HUES64 (cell line): ENCODE data around the gene DMKN.

Source experiments
- H3K27ac ChIP-seq: 2 replicates; pipeline ENCODE4 v1.7.0; 2013; ENCODE audit warnings: low read depth, low read length, inconsistent platforms
- H3K27me3 ChIP-seq: 2 replicates; pipeline ENCODE4 v1.6.1; 2013; ENCODE audit warnings: mild to moderate bottlenecking, low read length; ENCODE audit not compliant: insufficient read depth
- H3K36me3 ChIP-seq: 2 replicates; pipeline ENCODE4 v1.6.1; 2013; ENCODE audit warnings: mild to moderate bottlenecking, low read length; ENCODE audit not compliant: insufficient read depth
- H3K4me1 ChIP-seq: 2 replicates; pipeline ENCODE4 v1.6.1; 2013; ENCODE audit warnings: mild to moderate bottlenecking, low read length, moderate library complexity; ENCODE audit not compliant: insufficient read depth
- H3K4me3 ChIP-seq: 2 replicates; pipeline ENCODE4 v1.5.1; 2013; ENCODE audit warnings: mild to moderate bottlenecking, low read length, moderate library complexity
- H3K9ac ChIP-seq: 2 replicates; pipeline ENCODE4 v1.6.1; 2013; ENCODE audit warnings: mild to moderate bottlenecking, low read depth, low read length
- H3K9me3 ChIP-seq: 2 replicates; pipeline ENCODE4 v1.6.1; 2013; ENCODE audit warnings: low read depth, low read length; ENCODE audit not compliant: insufficient read depth
- WGBS: fragments of 150-250, 120-280 bp; methylation state at CpG from one replicate; pipeline ENCODE4 v1.1.7; 2013; ENCODE audit warnings: missing lambda C conversion rate; 5-methylcytosine and 5-hydroxymethylcytosine counted together

DMKN gene

GRCh38 chr19:35519291-35519690 lies 5.8 kb upstream of the DMKN start:
- Histone ChIP-seq H3K9ac (no peak overlapping the region), H3K4me3 (no peak overlapping the region), H3K9me3 (no peaks in the 10 kb centered on the region), H3K27me3 (no peaks in the 10 kb centered on the region), H3K36me3 (no peaks in the 10 kb centered on the region), H3K27ac (no peak overlapping the region), H3K4me1 (peaks cover 17% of the 10 kb centered on the region)
- WGBS, result 80% methylated on average over 7 of the region's 7 CpGs

- Histone ChIP-seq H3K4me1 (peaks cover 13% of the 10 kb centered on the region), H3K27ac (no peak overlapping the region), H3K4me3 (no peak overlapping the region), H3K9me3 (no peaks in the 10 kb centered on the region), H3K27me3 (no peaks in the 10 kb centered on the region; the same call in 1 of the 2 replicates), H3K9ac (no peak overlapping the region), H3K36me3 (no peaks in the 10 kb centered on the region)
- 85% methylated on average over 5 of the region's 6 CpGs for WGBS
Measured at GRCh38 chr19:35518313-35518712, 4.9 kb upstream of the DMKN start.

GRCh38 chr19:35517342-35517741 lies 3.9 kb upstream of the DMKN start:
- H3K27ac ChIP-seq, result no peak overlapping the region

GRCh38 chr19:35516310-35516709 lies 2.9 kb upstream of the DMKN start:
- H3K9me3 ChIP-seq, result no peaks in the 10 kb centered on the region
- WGBS, result 91% methylated on average over 3 of the region's 3 CpGs
- no peak overlapping the region for H3K27ac ChIP-seq
- H3K27me3 ChIP-seq, result no peaks in the 10 kb centered on the region; the same call in 1 of the 2 replicates
- H3K4me1 ChIP-seq, result peaks cover 12% of the 10 kb centered on the region
- no peak overlapping the region for H3K4me3 ChIP-seq
- no peaks in the 10 kb centered on the region for H3K36me3 ChIP-seq
- H3K9ac ChIP-seq, result no peak overlapping the region

More at GRCh38 chr19:35517342-35517741, 3.9 kb upstream of the DMKN start:
- WGBS, result 77% methylated on average over 2 of the region's 2 CpGs
- no peaks in the 10 kb centered on the region for H3K36me3 ChIP-seq
- no peak overlapping the region for H3K9ac ChIP-seq
- no peaks in the 10 kb centered on the region; the same call in 1 of the 2 replicates for H3K27me3 ChIP-seq
- no peaks in the 10 kb centered on the region for H3K9me3 ChIP-seq
- peaks cover 15% of the 10 kb centered on the region for H3K4me1 ChIP-seq
- H3K4me3 ChIP-seq, result no peak overlapping the region

GRCh38 chr19:35514282-35514809 lies 897 bp upstream of the DMKN start:
- Histone ChIP-seq H3K27ac (no peak overlapping the region), H3K4me1 (peaks cover 9% of the 10 kb centered on the region), H3K9ac (no peak overlapping the region), H3K9me3 (no peaks in the 10 kb centered on the region), H3K27me3 (peaks cover 8% of the 10 kb centered on the region), H3K36me3 (no peaks in the 10 kb centered on the region), H3K4me3 (peak overlapping the region; percentile 45)
- WGBS, result 38% methylated on average over 20 of the region's 20 CpGs

GRCh38 chr19:35512831-35513627 lies 420 bp downstream of the DMKN start:
- peaks cover 17% of the 10 kb centered on the region for H3K4me1 ChIP-seq
- no peak overlapping the region for H3K27ac ChIP-seq
- H3K36me3 ChIP-seq, result peaks cover 3% of the 10 kb centered on the region
- H3K4me3 ChIP-seq, result no peak overlapping the region
- H3K9me3 ChIP-seq, result no peaks in the 10 kb centered on the region
- H3K27me3 ChIP-seq, result peaks cover 8% of the 10 kb centered on the region
- 85% methylated on average over 15 of the region's 15 CpGs for WGBS
- H3K9ac ChIP-seq, result no peak overlapping the region

GRCh38 chr19:35511337-35511736 lies 2.1 kb downstream of the DMKN start:
- Histone ChIP-seq H3K36me3 (peaks cover 18% of the 10 kb centered on the region), H3K27ac (no peak overlapping the region), H3K4me1 (peaks cover 18% of the 10 kb centered on the region), H3K9me3 (no peaks in the 10 kb centered on the region), H3K4me3 (no peak overlapping the region), H3K9ac (no peak overlapping the region), H3K27me3 (peaks cover 8% of the 10 kb centered on the region)
- WGBS, result 83% methylated on average over 7 of the region's 7 CpGs

- Histone ChIP-seq H3K4me1 (peaks cover 18% of the 10 kb centered on the region), H3K27me3 (peaks cover 8% of the 10 kb centered on the region), H3K4me3 (peak overlapping the region; percentile 82), H3K9me3 (no peaks in the 10 kb centered on the region), H3K36me3 (peaks cover 25% of the 10 kb centered on the region), H3K27ac (no peak overlapping the region), H3K9ac (no peak overlapping the region)
- 29% methylated on average over 15 of the region's 15 CpGs for WGBS
Measured at GRCh38 chr19:35510626-35510964, 2.9 kb downstream of the DMKN start.

GRCh38 chr19:35509861-35510625 lies 3.4 kb downstream of the DMKN start:
- H3K9ac ChIP-seq, result peak overlapping the region; percentile 94
- H3K4me3 ChIP-seq, result peak overlapping the region; percentile 82
- H3K27ac ChIP-seq, result peak overlapping the region; percentile 93
- WGBS, result under 1% methylated on average over 39 of the region's 39 CpGs
- H3K27me3 ChIP-seq, result peaks cover 8% of the 10 kb centered on the region
- H3K9me3 ChIP-seq, result no peaks in the 10 kb centered on the region
- peaks cover 31% of the 10 kb centered on the region for H3K36me3 ChIP-seq
- H3K4me1 ChIP-seq, result peaks cover 18% of the 10 kb centered on the region

- WGBS, result 2% methylated on average over 10 of the region's 12 CpGs
- Histone ChIP-seq H3K27me3 (peaks cover 8% of the 10 kb centered on the region), H3K4me3 (peak overlapping the region; percentile 82), H3K9me3 (no peaks in the 10 kb centered on the region), H3K36me3 (peaks cover 40% of the 10 kb centered on the region), H3K9ac (peak overlapping the region; percentile 94), H3K4me1 (peaks cover 14% of the 10 kb centered on the region), H3K27ac (peak overlapping the region; percentile 93)
Measured at GRCh38 chr19:35509018-35509652, 4.3 kb downstream of the DMKN start.

GRCh38 chr19:35508129-35508528 lies 5.3 kb downstream of the DMKN start:
- Histone ChIP-seq H3K9ac (no peak overlapping the region), H3K4me3 (peak overlapping the region; percentile 82), H3K36me3 (peaks cover 48% of the 10 kb centered on the region), H3K4me1 (peaks cover 9% of the 10 kb centered on the region), H3K27me3 (peaks cover 8% of the 10 kb centered on the region), H3K27ac (no peak overlapping the region), H3K9me3 (no peaks in the 10 kb centered on the region)
- WGBS, result 91% methylated on average over 2 of the region's 3 CpGs
